HepG2 (cell line): ENCODE data around the gene METRN. TPM values are rescaled to one million over a fixed set of nuclear protein-coding genes. Genes with fewer than 3 reads are reported as not detected.

Experiments
- ARNTL ChIP-seq: sonication (generic); formaldehyde crosslinking; IDR thresholded peaks from 2 replicates; pipeline ENCODE4 v1.4.0; 2020; ENCODE audit warnings: mild to moderate bottlenecking, missing genetic modification reagents
- ELF1 ChIP-seq: sonication (generic); formaldehyde crosslinking; IDR thresholded peaks from 2 replicates; pipeline ENCODE4 v1.4.0; 2020; ENCODE audit warnings: missing genetic modification reagents
- FOXO1 ChIP-seq: sonication (generic); formaldehyde crosslinking; IDR thresholded peaks from 2 replicates; pipeline ENCODE4 v1.4.0; 2020; ENCODE audit warnings: missing genetic modification reagents
- GTF3A ChIP-seq: sonication (generic); formaldehyde crosslinking; conservative IDR thresholded peaks from 2 replicates; pipeline ENCODE4 v1.4.0; 2020; ENCODE audit warnings: mild to moderate bottlenecking, missing genetic modification reagents
- HINFP ChIP-seq: sonication (generic); formaldehyde crosslinking; IDR thresholded peaks from 2 replicates; pipeline ENCODE4 v1.4.0; 2020; ENCODE audit warnings: low read depth, mild to moderate bottlenecking, missing genetic modification reagents
- KDM3A ChIP-seq: IDR thresholded peaks from 2 replicates; pipeline ENCODE4 v1.6.1; 2018; ENCODE audit warnings: low read depth, missing compliant biosample characterization
- MAFF ChIP-seq: IDR thresholded peaks from 2 replicates; pipeline ENCODE4 v1.6.1; 2011; ENCODE audit warnings: low read depth, low read length, improper control_type of control experiment
- PCBP1 ChIP-seq: fragments of 200-400 bp; formaldehyde crosslinking; IDR thresholded peaks from 2 replicates; pipeline ENCODE4 v1.6.1; 2017; ENCODE audit warnings: mild to moderate bottlenecking, low read depth, low read length, borderline replicate concordance
- PHF8 ChIP-seq: sonication (generic); formaldehyde crosslinking; IDR thresholded peaks from 2 replicates; pipeline ENCODE4 v1.5.0; 2020; ENCODE audit warnings: missing genetic modification reagents
- REL ChIP-seq: sonication (generic); formaldehyde crosslinking; conservative IDR thresholded peaks from 2 replicates; pipeline ENCODE4 v1.8.0; 2022; ENCODE audit warnings: mild to moderate bottlenecking, missing genetic modification reagents, moderate library complexity
- RNF2 ChIP-seq: fragments of 450-650 bp; conservative IDR thresholded peaks from 2 replicates; pipeline ENCODE4 v1.6.1; 2016; ENCODE audit warnings: low read depth
- SOX6 ChIP-seq, 2 experiments: fragments of 450-650 bp in 1 of 2; sonication (generic) in 1 of 2; formaldehyde crosslinking in 1 of 2; IDR thresholded peaks; 2 replicates each; pipeline versions ENCODE4 v1.4.0 to v1.6.1; 2017 to 2020; ENCODE audit warnings: antibody characterized with exemption in 1 of 2, mild to moderate bottlenecking in 1 of 2, missing genetic modification reagents in 1 of 2
- SP4 ChIP-seq: sonication (generic); formaldehyde crosslinking; IDR thresholded peaks from 2 replicates; pipeline ENCODE4 v1.8.1; 2023; ENCODE audit warnings: mild to moderate bottlenecking, missing genetic modification reagents
- TBP ChIP-seq: sonication (generic); formaldehyde crosslinking; IDR thresholded peaks from 2 replicates; pipeline ENCODE4 v1.5.0; 2020; ENCODE audit warnings: missing genetic modification reagents
- TOE1 ChIP-seq: sonication (generic); formaldehyde crosslinking; IDR thresholded peaks from 2 replicates; pipeline ENCODE4 v1.4.0; 2020; ENCODE audit warnings: mild to moderate bottlenecking, missing genetic modification reagents
- ZBTB7A ChIP-seq: sonication (generic); formaldehyde crosslinking; IDR thresholded peaks from 2 replicates; pipeline ENCODE4 v1.8.0; 2022; ENCODE audit warnings: mild to moderate bottlenecking, missing genetic modification reagents
- ZBTB7B ChIP-seq: sonication (generic); formaldehyde crosslinking; IDR thresholded peaks from 2 replicates; pipeline ENCODE4 v1.4.0; 2020; ENCODE audit warnings: missing genetic modification reagents
- ZEB1 ChIP-seq: IDR thresholded peaks from 2 replicates; pipeline ENCODE4 v1.6.1; 2012; ENCODE audit warnings: mild to moderate bottlenecking, low read depth, inconsistent platforms; ENCODE audit not compliant: insufficient replicate concordance
- ZNF234 ChIP-seq: sonication (generic); formaldehyde crosslinking; conservative IDR thresholded peaks from 2 replicates; pipeline ENCODE4 v1.5.1; 2020; ENCODE audit warnings: mild to moderate bottlenecking, missing genetic modification reagents
- ZNF253 ChIP-seq: sonication (generic); formaldehyde crosslinking; IDR thresholded peaks from 2 replicates; pipeline ENCODE4 v1.8.0; 2022; ENCODE audit warnings: mild to moderate bottlenecking, missing genetic modification reagents, borderline replicate concordance
- ZNF335 ChIP-seq: sonication (generic); formaldehyde crosslinking; IDR thresholded peaks from 2 replicates; pipeline ENCODE4 v1.4.0; 2020; ENCODE audit warnings: missing genetic modification reagents
- ZNF552 ChIP-seq: sonication (generic); formaldehyde crosslinking; IDR thresholded peaks from 2 replicates; pipeline ENCODE4 v1.9.0; 2022; ENCODE audit warnings: missing genetic modification reagents, mild to moderate bottlenecking, borderline replicate concordance
- ZNF563 ChIP-seq: sonication (generic); formaldehyde crosslinking; IDR thresholded peaks from 2 replicates; pipeline ENCODE4 v1.8.0; 2022; ENCODE audit warnings: mild to moderate bottlenecking, moderate library complexity, missing genetic modification reagents
- ZNF672 ChIP-seq: sonication (generic); formaldehyde crosslinking; IDR thresholded peaks from 2 replicates; pipeline ENCODE4 v1.8.1; 2022; ENCODE audit warnings: missing genetic modification reagents
- ZNF713 ChIP-seq: sonication (generic); formaldehyde crosslinking; IDR thresholded peaks from 2 replicates; pipeline ENCODE4 v1.4.0; 2020; ENCODE audit warnings: mild to moderate bottlenecking, missing genetic modification reagents
- polyA plus RNA-seq, 8 experiments: library from polyadenylated mRNA; depleted of rRNA in 3 of 8; stranded (reverse) in 7 of 8; unstranded in 1 of 8; fragments of >200 nt; fragmentation: Illumina TruSeq in 4 of 8; extraction: Trizol in 4 of 8; gene quantifications; 2 replicates each; pipeline versions ENCODE4 v1.2.1 to v1.2.3, GENCODE V29; 2011 to 2016; ENCODE audit warnings: low read depth in 4 of 8, missing spikeins in 1 of 8, mixed read lengths in 1 of 8; ENCODE audit not compliant: insufficient read depth in 1 of 8
- total RNA-seq, 5 experiments: library from RNA; depleted of rRNA; stranded (reverse); fragments of >200 nt; fragmentation: Illumina TruSeq; extraction: Trizol; gene quantifications; 2 replicates each; pipeline ENCODE4 v1.2.3, GENCODE V29; 2016; ENCODE audit warnings: low read depth in 1 of 5
- TF ChIP-seq, protein P1 (sequence below): sonication (generic); formaldehyde crosslinking; IDR thresholded peaks from 2 replicates; pipeline ENCODE4 v1.8.1; 2022; ENCODE audit warnings: mild to moderate bottlenecking, missing genetic modification reagents
- TF ChIP-seq, protein P2 (sequence below): IDR thresholded peaks from 2 replicates; pipeline ENCODE4 v1.6.1; 2016; ENCODE audit warnings: mild to moderate bottlenecking

Gene METRN
- total and polyA plus RNA-seq, 2 of the 13 experiments (the other 11 are each of a cell fraction or from before 2014, with no cell fraction given) = 25.5 to 46.1 TPM

DNA sequence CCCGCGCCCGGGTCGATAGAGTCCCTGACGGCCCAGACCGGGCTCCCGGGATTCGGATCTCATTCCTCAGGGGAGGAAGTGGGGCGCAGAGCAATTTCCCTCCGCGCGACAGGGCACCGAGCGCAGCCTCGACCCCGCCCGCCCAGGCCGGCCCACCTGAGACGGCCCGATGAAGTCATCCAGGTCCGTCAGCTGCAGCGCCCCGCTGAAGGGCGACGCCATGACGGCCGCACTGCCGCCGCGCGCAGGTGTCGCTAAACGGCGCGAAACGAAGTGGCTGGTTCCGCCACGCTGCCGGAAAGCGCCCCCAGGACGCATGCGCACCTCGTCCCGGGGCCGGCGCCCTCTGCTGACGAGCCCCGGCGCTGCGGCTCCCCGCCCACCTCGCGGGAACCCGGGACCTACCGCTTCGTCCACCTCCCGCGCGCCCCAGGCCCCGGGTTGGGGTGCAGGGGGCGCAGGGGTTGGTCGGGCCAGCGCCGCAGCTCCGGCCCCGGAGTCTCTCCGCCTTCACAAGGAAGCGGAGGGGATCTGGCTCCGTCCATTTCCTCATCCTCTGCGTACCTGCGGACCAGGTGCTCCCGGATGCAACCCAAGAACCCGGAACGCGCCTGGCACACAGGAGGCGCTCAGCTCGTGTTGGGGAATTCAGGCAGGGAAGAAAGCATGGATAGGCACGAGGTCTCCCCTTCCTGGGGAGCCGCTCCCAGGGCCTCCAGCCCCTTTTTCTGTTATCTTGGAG, 26.0 kb downstream of the METRN start, which contains the start of gene CIAO3 (continued):
- TF ChIP-seq, protein P1, sequence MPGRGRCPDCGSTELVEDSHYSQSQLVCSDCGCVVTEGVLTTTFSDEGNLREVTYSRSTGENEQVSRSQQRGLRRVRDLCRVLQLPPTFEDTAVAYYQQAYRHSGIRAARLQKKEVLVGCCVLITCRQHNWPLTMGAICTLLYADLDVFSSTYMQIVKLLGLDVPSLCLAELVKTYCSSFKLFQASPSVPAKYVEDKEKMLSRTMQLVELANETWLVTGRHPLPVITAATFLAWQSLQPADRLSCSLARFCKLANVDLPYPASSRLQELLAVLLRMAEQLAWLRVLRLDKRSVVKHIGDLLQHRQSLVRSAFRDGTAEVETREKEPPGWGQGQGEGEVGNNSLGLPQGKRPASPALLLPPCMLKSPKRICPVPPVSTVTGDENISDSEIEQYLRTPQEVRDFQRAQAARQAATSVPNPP (CRISPR knock-in tag) = no peak
- TF ChIP-seq ZNF234 (CRISPR knock-in tag) (peak; percentile 47; the same call in 1 of the 2 replicates), SP4 (peak; percentile 85), ZBTB7A (0 out of 2 replicates have a peak, but pooled peaks have one; percentile 74), RNF2 (no peak), PHF8 (CRISPR knock-in tag) (peak; percentile 82), TOE1 (CRISPR knock-in tag) (peak; percentile 78; the same call in 1 of the 2 replicates), KDM3A (CRISPR knock-in tag) (peak; percentile 82; the same call in 1 of the 2 replicates), ZNF253 (CRISPR knock-in tag) (no peak), ZBTB7B (peak; percentile 68), TBP (CRISPR knock-in tag) (no peak), ZNF672 (CRISPR knock-in tag) (peak; percentile 66; the same call in 1 of the 2 replicates), ARNTL (peak; percentile 0; the same call in 1 of the 2 replicates), HINFP (CRISPR knock-in tag) (no peak), ZEB1 (peak; percentile 98), ZNF552 (CRISPR knock-in tag) (peak; percentile 61), PCBP1 (peak; percentile 48; the same call in 1 of the 2 replicates), MAFF (no peak), ZNF713 (peak; percentile 33; the same call in 1 of the 2 replicates), ELF1 (CRISPR knock-in tag) (peak; percentile 98), FOXO1 (CRISPR knock-in tag) (peak; percentile 35; the same call in 1 of the 2 replicates), ZNF563 (CRISPR knock-in tag) (0 out of 2 replicates have a peak, but pooled peaks have one; percentile 24), REL (no peak), GTF3A (CRISPR knock-in tag) (peak; percentile 95), ZNF335 (CRISPR knock-in tag) (peak; percentile 26; the same call in 1 of the 2 replicates), SOX6 (IDR thresholded peaks at IDR 0.05) (no peak), SOX6 (CRISPR knock-in tag; IDR thresholded peaks at IDR 0.05) (peak; percentile 43; the same call in 1 of the 2 replicates)
- TF ChIP-seq, protein P2, sequence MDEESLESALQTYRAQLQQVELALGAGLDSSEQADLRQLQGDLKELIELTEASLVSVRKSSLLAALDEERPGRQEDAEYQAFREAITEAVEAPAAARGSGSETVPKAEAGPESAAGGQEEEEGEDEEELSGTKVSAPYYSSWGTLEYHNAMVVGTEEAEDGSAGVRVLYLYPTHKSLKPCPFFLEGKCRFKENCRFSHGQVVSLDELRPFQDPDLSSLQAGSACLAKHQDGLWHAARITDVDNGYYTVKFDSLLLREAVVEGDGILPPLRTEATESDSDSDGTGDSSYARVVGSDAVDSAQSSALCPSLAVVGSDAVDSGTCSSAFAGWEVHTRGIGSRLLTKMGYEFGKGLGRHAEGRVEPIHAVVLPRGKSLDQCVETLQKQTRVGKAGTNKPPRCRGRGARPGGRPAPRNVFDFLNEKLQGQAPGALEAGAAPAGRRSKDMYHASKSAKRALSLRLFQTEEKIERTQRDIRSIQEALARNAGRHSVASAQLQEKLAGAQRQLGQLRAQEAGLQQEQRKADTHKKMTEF = peak; percentile 87
